HepG2 (cell line): ENCODE data around the gene INPP5E. TPM values are rescaled to one million over a fixed set of nuclear protein-coding genes. Genes with fewer than 3 reads are reported as not detected.
A peak's percentile ranks its signal among the peaks of the same experiment; 100 is the strongest.

Experiments used
- BRF2 ChIP-seq: sonication (generic); formaldehyde crosslinking; IDR thresholded peaks from 2 replicates; pipeline ENCODE4 v1.8.1; 2022; ENCODE audit warnings: mild to moderate bottlenecking, missing genetic modification reagents
- CENPX ChIP-seq: sonication (generic); formaldehyde crosslinking; IDR thresholded peaks from 2 replicates; pipeline ENCODE4 v1.9.0; 2021; ENCODE audit warnings: mild to moderate bottlenecking, missing genetic modification reagents, moderate library complexity
- GATA4 ChIP-seq: sonication (generic); IDR thresholded peaks from 2 replicates; pipeline ENCODE4 v1.6.1; 2016; ENCODE audit warnings: antibody characterized with exemption, low read depth, borderline replicate concordance
- IRX3 ChIP-seq: sonication (generic); formaldehyde crosslinking; IDR thresholded peaks from 2 replicates; pipeline ENCODE4 v1.8.1; 2023; ENCODE audit warnings: mild to moderate bottlenecking, low read depth, missing genetic modification reagents, borderline replicate concordance
- KDM1A ChIP-seq: IDR thresholded peaks from 2 replicates; pipeline ENCODE4 v1.6.1; 2016; ENCODE audit warnings: missing compliant biosample characterization
- MTA3 ChIP-seq: sonication (generic); formaldehyde crosslinking; IDR thresholded peaks from 2 replicates; pipeline ENCODE4 v1.4.0; 2020; ENCODE audit warnings: missing genetic modification reagents
- MYC ChIP-seq: sonication (generic); formaldehyde crosslinking; IDR thresholded peaks from 2 replicates; pipeline ENCODE4 v1.9.0; 2021; ENCODE audit warnings: missing genetic modification reagents, borderline replicate concordance
- NFKB2 ChIP-seq: sonication (generic); formaldehyde crosslinking; IDR thresholded peaks from 2 replicates; pipeline ENCODE4 v1.4.0; 2020; ENCODE audit warnings: missing genetic modification reagents, borderline replicate concordance
- NPAS2 ChIP-seq: sonication (generic); formaldehyde crosslinking; IDR thresholded peaks from 2 replicates; pipeline ENCODE4 v1.8.0; 2022; ENCODE audit warnings: mild to moderate bottlenecking, missing genetic modification reagents, borderline replicate concordance
- PBX3 ChIP-seq: sonication (generic); formaldehyde crosslinking; IDR thresholded peaks from 2 replicates; pipeline ENCODE4 v1.8.1; 2023; ENCODE audit warnings: missing genetic modification reagents, inconsistent platforms, borderline replicate concordance
- SRF ChIP-seq: IDR thresholded peaks from 2 replicates; pipeline ENCODE4 v1.6.1; 2011; ENCODE audit warnings: mild to moderate bottlenecking, low read depth, low read length, moderate library complexity
- TBP ChIP-seq: sonication (generic); formaldehyde crosslinking; IDR thresholded peaks from 2 replicates; pipeline ENCODE4 v1.5.0; 2020; ENCODE audit warnings: missing genetic modification reagents
- TEAD3 ChIP-seq: optimal IDR thresholded peaks from 2 replicates; pipeline ENCODE3; 2016; ENCODE audit warnings: borderline replicate concordance
- XRCC5 ChIP-seq: fragments of 200-400 bp; formaldehyde crosslinking; optimal IDR thresholded peaks from 2 replicates; pipeline ENCODE3; 2017; ENCODE audit warnings: mild to moderate bottlenecking, low read length
- YEATS2 ChIP-seq: sonication (generic); formaldehyde crosslinking; IDR thresholded peaks from 2 replicates; pipeline ENCODE4 v1.4.0; 2020; ENCODE audit warnings: missing genetic modification reagents, borderline replicate concordance
- ZBTB38 ChIP-seq: sonication (generic); formaldehyde crosslinking; IDR thresholded peaks from 2 replicates; pipeline ENCODE4 v1.5.1; 2020; ENCODE audit warnings: mild to moderate bottlenecking, missing genetic modification reagents
- ZNF296 ChIP-seq: sonication (generic); formaldehyde crosslinking; conservative IDR thresholded peaks from 2 replicates; pipeline ENCODE4 v1.5.0; 2020; ENCODE audit warnings: mild to moderate bottlenecking, missing genetic modification reagents
- ZNF30 ChIP-seq: sonication (generic); formaldehyde crosslinking; IDR thresholded peaks from 2 replicates; pipeline ENCODE4 v1.5.0; 2020; ENCODE audit warnings: mild to moderate bottlenecking, missing genetic modification reagents
- ZNF326 ChIP-seq: sonication (generic); formaldehyde crosslinking; IDR thresholded peaks from 2 replicates; pipeline ENCODE4 v1.4.0; 2020; ENCODE audit warnings: missing genetic modification reagents, borderline replicate concordance
- ZNF382 ChIP-seq: sonication (generic); formaldehyde crosslinking; IDR thresholded peaks from 2 replicates; pipeline ENCODE4 v1.5.0; 2020; ENCODE audit warnings: missing genetic modification reagents, mild to moderate bottlenecking, borderline replicate concordance
- ZNF589 ChIP-seq: sonication (generic); formaldehyde crosslinking; conservative IDR thresholded peaks from 2 replicates; pipeline ENCODE4 v1.8.0; 2022; ENCODE audit warnings: mild to moderate bottlenecking, moderate library complexity, missing genetic modification reagents
- ZXDC ChIP-seq: sonication (generic); formaldehyde crosslinking; IDR thresholded peaks from 2 replicates; pipeline ENCODE4 v1.5.0; 2020; ENCODE audit warnings: mild to moderate bottlenecking, missing genetic modification reagents
- polyA plus RNA-seq, 8 experiments: library from polyadenylated mRNA; depleted of rRNA in 3 of 8; stranded (reverse) in 7 of 8; unstranded in 1 of 8; fragments of >200 nt; fragmentation: Illumina TruSeq in 4 of 8; extraction: Trizol in 4 of 8; gene quantifications; 2 replicates each; pipeline versions ENCODE4 v1.2.1 to v1.2.3, GENCODE V29; 2011 to 2016; ENCODE audit warnings: low read depth in 4 of 8, missing spikeins in 1 of 8, mixed read lengths in 1 of 8; ENCODE audit not compliant: insufficient read depth in 1 of 8
- total RNA-seq, 5 experiments: library from RNA; depleted of rRNA; stranded (reverse); fragments of >200 nt; fragmentation: Illumina TruSeq; extraction: Trizol; gene quantifications; 2 replicates each; pipeline ENCODE4 v1.2.3, GENCODE V29; 2016; ENCODE audit warnings: low read depth in 1 of 5

The INPP5E gene
- total and polyA plus RNA-seq, 2 of the 13 experiments (the other 11 are each of a cell fraction or from before 2014, with no cell fraction given) = 5.5 TPM

- TF ChIP-seq BRF2 (CRISPR knock-in tag) (no peak), NFKB2 (CRISPR knock-in tag) (0 out of 2 replicates have a peak, but pooled peaks have one; percentile 47), PBX3 (CRISPR knock-in tag) (peak; percentile 58; the same call in 1 of the 2 replicates), IRX3 (no peak; the same call in 1 of the 2 replicates), ZNF326 (CRISPR knock-in tag) (no peak), ZNF30 (no peak), MYC (CRISPR knock-in tag) (peak; percentile 74), ZXDC (CRISPR knock-in tag) (0 out of 2 replicates have a peak, but pooled peaks have one; percentile 31), MTA3 (no peak), KDM1A (no peak), CENPX (CRISPR knock-in tag) (no peak), ZNF589 (0 out of 2 replicates have a peak, but pooled peaks have one; percentile 15), TBP (CRISPR knock-in tag) (no peak), GATA4 (no peak), ZBTB38 (0 out of 2 replicates have a peak, but pooled peaks have one; percentile 36), NPAS2 (CRISPR knock-in tag) (no peak), SRF (no peak), XRCC5 (no peak), ZNF296 (CRISPR knock-in tag) (no peak), TEAD3 (CRISPR knock-in tag) (no peak), ZNF382 (CRISPR knock-in tag) (no peak), YEATS2 (CRISPR knock-in tag) (no peak)
Measured at GRCh38 chr9:136409557-136410455, 29.8 kb downstream of the INPP5E start (continued).
